ENCODE data around the gene C19orf25. TPM values are rescaled to one million over a fixed set of nuclear protein-coding genes. Genes with fewer than 3 reads are reported as not detected.

Gene C19orf25
- total RNA-seq, 1 donor from 2014 or later, result 29.2 TPM

- no peak for TF ChIP-seq CTCF (IDR thresholded peaks at IDR 0.05; ENCODE audit: partially characterized antibody, unreplicated experiment)
- Mint-ChIP-seq H3K4me1 (ENCODE audit: low read depth, unreplicated experiment) (peaks cover 10% of the 10 kb centered on the region), H3K4me3 (ENCODE audit: unreplicated experiment) (no peak overlapping the region), H3K36me3 (ENCODE audit: unreplicated experiment) (no peaks in the 10 kb centered on the region), H3K27ac (ENCODE audit: unreplicated experiment) (no peak overlapping the region), H3K27me3 (ENCODE audit: unreplicated experiment) (peaks cover 2% of the 10 kb centered on the region), H3K9me3 (ENCODE audit: unreplicated experiment) (peaks cover 2% of the 10 kb centered on the region)
- DNase-seq, result no peak
Observed at GRCh38 chr19:1432507-1432887, 46.5 kb downstream of the C19orf25 start.

- peaks cover 3% of the 10 kb centered on the region for H3K27me3 Mint-ChIP-seq (ENCODE audit: unreplicated experiment)
- no peak for TF ChIP-seq CTCF (IDR thresholded peaks at IDR 0.05; ENCODE audit: partially characterized antibody, unreplicated experiment)
- H3K4me1 Mint-ChIP-seq (ENCODE audit: low read depth, unreplicated experiment), result peaks cover 13% of the 10 kb centered on the region
- H3K4me3 Mint-ChIP-seq (ENCODE audit: unreplicated experiment), result no peak overlapping the region
- H3K9me3 Mint-ChIP-seq (ENCODE audit: unreplicated experiment), result peaks cover 2% of the 10 kb centered on the region
- no peak for DNase-seq
- H3K27ac Mint-ChIP-seq (ENCODE audit: unreplicated experiment), result peak overlapping the region; percentile 22
- no peaks in the 10 kb centered on the region for H3K36me3 Mint-ChIP-seq (ENCODE audit: unreplicated experiment)
Observed at GRCh38 chr19:1431759-1432506, 47.1 kb downstream of the C19orf25 start.

- Mint-ChIP-seq H3K4me1 (ENCODE audit: low read depth, unreplicated experiment) (peaks cover 19% of the 10 kb centered on the region), H3K36me3 (ENCODE audit: unreplicated experiment) (no peaks in the 10 kb centered on the region), H3K9me3 (ENCODE audit: unreplicated experiment) (no peaks in the 10 kb centered on the region), H3K27ac (ENCODE audit: unreplicated experiment) (no peak overlapping the region), H3K27me3 (ENCODE audit: unreplicated experiment) (peaks cover 3% of the 10 kb centered on the region), H3K4me3 (ENCODE audit: unreplicated experiment) (no peak overlapping the region)
- DNase-seq, result no peak
- no peak for TF ChIP-seq CTCF (IDR thresholded peaks at IDR 0.05; ENCODE audit: partially characterized antibody, unreplicated experiment)
Observed at GRCh38 chr19:1430246-1430645, 48.8 kb downstream of the C19orf25 start.

- Mint-ChIP-seq H3K27ac (ENCODE audit: unreplicated experiment) (peak overlapping the region; percentile 59), H3K4me3 (ENCODE audit: unreplicated experiment) (no peak overlapping the region), H3K36me3 (ENCODE audit: unreplicated experiment) (no peaks in the 10 kb centered on the region), H3K27me3 (ENCODE audit: unreplicated experiment) (peaks cover 3% of the 10 kb centered on the region), H3K9me3 (ENCODE audit: unreplicated experiment) (no peaks in the 10 kb centered on the region), H3K4me1 (ENCODE audit: low read depth, unreplicated experiment) (peaks cover 23% of the 10 kb centered on the region)
- TF ChIP-seq CTCF (IDR thresholded peaks at IDR 0.05; ENCODE audit: partially characterized antibody, unreplicated experiment), result no peak
- no peak for DNase-seq
Observed at GRCh38 chr19:1429750-1430149, 49.3 kb downstream of the C19orf25 start.

- no peak overlapping the region for H3K4me3 Mint-ChIP-seq (ENCODE audit: unreplicated experiment)
- DNase-seq, result no peak
- peaks cover 3% of the 10 kb centered on the region for H3K27me3 Mint-ChIP-seq (ENCODE audit: unreplicated experiment)
- no peak for TF ChIP-seq CTCF (IDR thresholded peaks at IDR 0.05; ENCODE audit: partially characterized antibody, unreplicated experiment)
- no peak overlapping the region for H3K27ac Mint-ChIP-seq (ENCODE audit: unreplicated experiment)
- H3K36me3 Mint-ChIP-seq (ENCODE audit: unreplicated experiment), result no peaks in the 10 kb centered on the region
- H3K4me1 Mint-ChIP-seq (ENCODE audit: low read depth, unreplicated experiment), result peaks cover 25% of the 10 kb centered on the region
- H3K9me3 Mint-ChIP-seq (ENCODE audit: unreplicated experiment), result no peaks in the 10 kb centered on the region
Observed at GRCh38 chr19:1428738-1429391, 50.1 kb downstream of the C19orf25 start.

Data from glutamatergic neuron (in vitro differentiated cells).